Heart right ventricle (tissue), 16 donors: ENCODE measurements around the gene ENDOV. TPM values are rescaled to one million over a fixed set of nuclear protein-coding genes. Genes with fewer than 3 reads are reported as not detected.
A peak's percentile ranks its signal among the peaks of the same experiment; 100 is the strongest.

Experiments
- ATAC-seq, 8 donors: fragments of 200-7000 bp; cut with Tn5 transposase; one replicate each; pipeline ENCODE4 v1.9.1; 2020; ENCODE audit warnings: mild to moderate bottlenecking in 8 of 8, moderate library complexity in 8 of 8, moderate number of reproducible peaks in 1 of 8
- DNase-seq, 2 donors: peaks; one replicate each; pipeline ENCODE4 v3.0.0-alpha.2; 2020
- H3K27ac ChIP-seq, 10 donors: fragments of 200-600 bp; sonication (generic) in 2 of 10; one replicate each; pipeline versions ENCODE4 v1.5.0 to v1.8.0; 2020 to 2022; ENCODE audit warnings: mild to moderate bottlenecking in 3 of 10
- H3K27me3 ChIP-seq, 7 donors: fragments of 200-600 bp; one replicate each; pipeline ENCODE4 v1.8.0; 2021 to 2022; ENCODE audit warnings: mild to moderate bottlenecking in 2 of 7
- H3K36me3 ChIP-seq, 9 donors: fragments of 200-600 bp; sonication (generic) in 1 of 9; one replicate each; pipeline versions ENCODE4 v1.5.0 to v1.8.0; 2020 to 2022; ENCODE audit warnings: mild to moderate bottlenecking in 2 of 9
- H3K4me1 ChIP-seq, 9 donors: fragments of 200-600 bp; sonication (generic) in 1 of 9; one replicate each; pipeline versions ENCODE4 v1.5.0 to v1.8.0; 2020 to 2022; ENCODE audit warnings: mild to moderate bottlenecking in 4 of 9
- H3K4me3 ChIP-seq, 10 donors: fragments of 200-600 bp; sonication (generic) in 2 of 10; one replicate each; pipeline versions ENCODE4 v1.5.0 to v1.8.0; 2020 to 2022; ENCODE audit warnings: mild to moderate bottlenecking in 7 of 10, moderate library complexity in 2 of 10
- H3K9me3 ChIP-seq, 11 donors: fragments of 200-600 bp in 10 of 11; sonication (generic) in 2 of 11; one replicate each; pipeline versions ENCODE4 v1.5.0 to v1.8.0; 2013 to 2022; ENCODE audit warnings: mild to moderate bottlenecking in 2 of 11, control low read depth in 1 of 11, moderate library complexity in 1 of 11
- CTCF ChIP-seq, 9 donors: fragments of 200-600 bp; sonication (generic) in 2 of 9; IDR thresholded peaks; one replicate each; pipeline versions ENCODE4 v1.5.0 to v1.8.0; 2021 to 2022; ENCODE audit warnings: antibody characterized with exemption in 9 of 9, mild to moderate bottlenecking in 5 of 9, moderate library complexity in 1 of 9
- WGBS, 2 donors: extraction: QIAGEN DNeasy Blood & Tissue Kit; methylation state at CpG; one replicate each; pipeline ENCODE4 v1.1.7; 2013; ENCODE audit warnings: inconsistent platforms in 1 of 2; 5-methylcytosine and 5-hydroxymethylcytosine counted together
- intact Hi-C, 10 donors: fragments of 100-400 bp; cut with DNase I; formaldehyde crosslinking; loops; one replicate each; pipeline versions ENCODE4 v1.11.1 to v1.14.2; 2022
- polyA plus RNA-seq, 2 donors: library from polyadenylated mRNA; stranded (reverse); fragments of 200-250 nt; gene quantifications; one replicate each; pipeline ENCODE4 v1.2.3, GENCODE V29; 2013
- total RNA-seq, 10 donors: library from RNA; stranded (reverse); fragmentation: NEBNext Ultra II Directional in 3 of 10; extraction: Animal tissue kit (Norgen Biotek cat#: 25700) in 3 of 10; gene quantifications; one replicate each; pipeline versions ENCODE4 v1.2.1 to v1.2.4, GENCODE V29; 2021 to 2023
- donor health status: Arrhythmogenic right ventricular cardiomyopathy.
- donor health status: ischemic (EF 13 %, LVEDD 7.1; RV severe dilation, severe dysfunction).
- donor health status: healthy with polysubstance abuse.
- donor health status: DM: no; HTN: yes; CAD: no.
- donor health status: DM: no; HTN: no; CAD: no.
- donor health status: ischemic (EF 25% LVEDD 6.9; RV normal size, moderate dysfunction).
- donor health status: ischemic (EF 25% LVEDD 5.7; RV mildly dilated, moderate dysfunction).
- donor health status: healthy.
- donor health status: DM: yes; HTN: yes; CAD: no.
- donor health status: Ischemic cardiomyopathy.
- donor health status: ischemic (EF 35%, LVEDD 5.7; RV mildly dilated, moderate dysfunction).
- donor health status: nonischemic (EF 11% LVEDD 7.7; RV severe dilation, severe dysfunction).
- donor health status: DM: yes; HTN: yes; CAD: no.
- donor health status: PGD.
- donor health status: ischemic (EF 29% LVEDD 5.4; RV normal size, mild dysfunction).
- donor health status: nonischemic (EF 23%, LVEDD 6.1; RV moderate dilation, normal function).

Gene ENDOV
- total and polyA plus RNA-seq, 12 donors: 7.7 to 19.9 (median 12.6) TPM

GRCh38 chr17:80422276-80422675 is 7.3 kb downstream of the ENDOV start:
- Histone ChIP-seq H3K36me3 (peaks cover 0 to 29% (median 3%) of the 10 kb centered on the region in 9 donors), H3K4me3 (no peak overlapping the region), H3K27me3 (no peaks in the 10 kb centered on the region), H3K27ac (no peak overlapping the region), H3K9me3 (no peaks in the 10 kb centered on the region), H3K4me1 (peaks cover 0 to 24% (median 11%) of the 10 kb centered on the region in 9 donors)
- TF ChIP-seq CTCF (IDR thresholded peaks at IDR 0.05): no peak
- DNase-seq: no peak
- ATAC-seq: no peak
- intact Hi-C loops: loop anchor here in 1 of 10 donors (10.0 kb wide), 1 partner anchor 443 kb away; no protein-coding TSS in a partner anchor
- WGBS, 2 donors: 80 to 85% methylated on average over 17 to 18 of the region's 18 CpGs

- no peaks in the 10 kb centered on the region for H3K9me3 ChIP-seq
- peak overlapping the region in 1 of 10 donors; percentile 26 for H3K27ac ChIP-seq
- H3K4me3 ChIP-seq: no peak overlapping the region
- peaks cover 0 to 25% (median 11%) of the 10 kb centered on the region in 9 donors for H3K4me1 ChIP-seq
- peak; percentile 27 to 59 for DNase-seq
- 58 to 61% methylated on average over 20 of the region's 20 CpGs for WGBS, 2 donors
- no peak for TF ChIP-seq CTCF (IDR thresholded peaks at IDR 0.05)
- intact Hi-C loops: loop anchor here in 1 of 10 donors (10.0 kb wide), 1 partner anchor 442 kb away; no protein-coding TSS in a partner anchor
- peak; percentile 24 to 80 (median 42) for ATAC-seq
- peaks cover 0 to 22% (median 3%) of the 10 kb centered on the region in 9 donors for H3K36me3 ChIP-seq
- no peaks in the 10 kb centered on the region for H3K27me3 ChIP-seq
Measured at GRCh38 chr17:80422981-80423380, 8.0 kb downstream of the ENDOV start.

- H3K36me3 ChIP-seq: peaks cover 0 to 20% (median 0%) of the 10 kb centered on the region in 9 donors
- DNase-seq (no peak), ATAC-seq (peak in 1 of 8 donors; percentile 2)
- H3K27ac ChIP-seq: no peak overlapping the region
- H3K27me3 ChIP-seq: no peaks in the 10 kb centered on the region
- intact Hi-C loops: loop anchor here in 3 of 10 donors (2.0 to 10.0 kb wide), 3 partner anchors 441 to 557 kb away; no protein-coding TSS in a partner anchor
- no peaks in the 10 kb centered on the region for H3K9me3 ChIP-seq
- no peak overlapping the region for H3K4me3 ChIP-seq
- H3K4me1 ChIP-seq: peaks cover 0 to 25% (median 11%) of the 10 kb centered on the region in 9 donors
- TF ChIP-seq CTCF (IDR thresholded peaks at IDR 0.05): no peak
- WGBS, 2 donors: 83 to 86% methylated on average over 13 of the region's 13 CpGs
Measured at GRCh38 chr17:80423536-80424225, 8.7 kb downstream of the ENDOV start.

- no peak for DNase-seq
- Histone ChIP-seq H3K27me3 (no peaks in the 10 kb centered on the region), H3K4me1 (peaks cover 0 to 25% (median 11%) of the 10 kb centered on the region in 9 donors), H3K27ac (no peak overlapping the region), H3K4me3 (no peak overlapping the region), H3K36me3 (peaks cover 0 to 25% (median 0%) of the 10 kb centered on the region in 9 donors), H3K9me3 (no peaks in the 10 kb centered on the region)
- WGBS, 2 donors: 87 to 92% methylated on average over 8 of the region's 8 CpGs
- TF ChIP-seq CTCF (IDR thresholded peaks at IDR 0.05): no peak
- intact Hi-C loops: loop anchor here in 3 of 10 donors (2.0 to 10.0 kb wide), 3 partner anchors 441 to 557 kb away; no protein-coding TSS in a partner anchor
- no peak for ATAC-seq
Measured at GRCh38 chr17:80424261-80424660, 9.3 kb downstream of the ENDOV start.
